Activated CD8-positive, alpha-beta memory T cell treated with anti-CD3 and anti-CD28 coated beads, Interleukin-2, amount 50 U/mL, for 48 hours (primary cell): ENCODE data around the gene HECW1.

Experiments used
- DNase-seq: peaks from one replicate; pipeline ENCODE4 v3.0.0-alpha.2; 2020

HECW1 gene

DNA sequence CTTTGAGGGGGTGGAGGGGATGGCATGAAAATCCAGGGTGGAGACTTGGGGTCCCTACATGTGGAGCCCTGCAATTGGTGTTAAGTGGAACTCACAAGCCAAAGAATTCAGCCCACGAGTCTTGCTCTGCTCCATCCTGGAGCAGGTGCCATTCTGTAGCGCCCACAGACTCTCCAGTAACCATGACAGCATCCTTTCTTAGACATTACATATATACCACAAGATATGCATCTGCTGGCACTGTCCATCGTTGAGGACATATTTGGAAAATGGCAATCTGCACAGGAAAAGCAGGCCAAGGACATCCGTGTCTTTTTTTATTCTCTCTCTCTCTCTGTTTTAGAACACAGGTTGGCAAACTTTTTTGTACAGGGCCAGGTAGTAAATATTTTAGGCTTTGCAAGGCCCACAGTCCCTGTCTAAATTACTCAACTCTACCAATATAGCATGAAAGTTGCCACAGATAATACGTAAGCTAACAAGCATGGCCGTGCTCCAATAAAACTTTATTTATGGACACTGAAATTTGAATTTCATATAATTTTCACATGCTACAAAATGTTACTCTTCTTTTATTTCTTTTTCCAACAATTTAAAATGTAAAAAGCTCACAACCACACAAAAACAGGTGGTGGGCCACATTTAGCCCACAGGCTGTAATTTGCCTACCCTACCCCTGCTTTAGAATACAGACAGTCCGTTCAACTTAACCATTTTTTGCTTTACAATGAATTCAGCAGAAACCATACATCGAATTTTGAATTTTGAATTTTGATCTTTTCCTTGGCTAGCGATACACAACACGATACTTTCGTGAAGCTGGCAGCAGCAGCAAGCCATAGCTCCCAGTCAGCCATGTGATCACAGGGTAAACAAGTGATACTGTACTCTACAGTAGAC lies 329.0 kb downstream of the HECW1 start:
- no peak for DNase-seq

DNA sequence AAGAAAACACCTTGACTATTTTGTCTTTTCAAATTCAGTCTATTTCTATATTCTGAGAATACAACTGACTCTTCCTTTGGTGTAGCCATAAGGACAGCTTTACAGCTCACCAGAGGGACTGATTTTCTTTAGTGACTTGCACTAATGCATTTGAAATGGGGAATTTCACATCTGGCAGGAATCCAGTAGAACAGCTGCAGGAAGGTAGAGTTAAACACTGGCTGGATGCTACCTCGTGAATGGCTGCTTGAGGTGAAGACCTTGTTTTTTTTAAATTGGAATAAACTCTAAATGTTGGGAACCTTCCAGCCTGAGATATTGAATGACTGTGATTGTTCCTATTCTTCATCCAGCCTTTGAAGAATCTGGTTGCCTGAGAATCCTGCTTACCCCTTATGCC lies 330.9 kb downstream of the HECW1 start:
- DNase-seq: no peak

DNA sequence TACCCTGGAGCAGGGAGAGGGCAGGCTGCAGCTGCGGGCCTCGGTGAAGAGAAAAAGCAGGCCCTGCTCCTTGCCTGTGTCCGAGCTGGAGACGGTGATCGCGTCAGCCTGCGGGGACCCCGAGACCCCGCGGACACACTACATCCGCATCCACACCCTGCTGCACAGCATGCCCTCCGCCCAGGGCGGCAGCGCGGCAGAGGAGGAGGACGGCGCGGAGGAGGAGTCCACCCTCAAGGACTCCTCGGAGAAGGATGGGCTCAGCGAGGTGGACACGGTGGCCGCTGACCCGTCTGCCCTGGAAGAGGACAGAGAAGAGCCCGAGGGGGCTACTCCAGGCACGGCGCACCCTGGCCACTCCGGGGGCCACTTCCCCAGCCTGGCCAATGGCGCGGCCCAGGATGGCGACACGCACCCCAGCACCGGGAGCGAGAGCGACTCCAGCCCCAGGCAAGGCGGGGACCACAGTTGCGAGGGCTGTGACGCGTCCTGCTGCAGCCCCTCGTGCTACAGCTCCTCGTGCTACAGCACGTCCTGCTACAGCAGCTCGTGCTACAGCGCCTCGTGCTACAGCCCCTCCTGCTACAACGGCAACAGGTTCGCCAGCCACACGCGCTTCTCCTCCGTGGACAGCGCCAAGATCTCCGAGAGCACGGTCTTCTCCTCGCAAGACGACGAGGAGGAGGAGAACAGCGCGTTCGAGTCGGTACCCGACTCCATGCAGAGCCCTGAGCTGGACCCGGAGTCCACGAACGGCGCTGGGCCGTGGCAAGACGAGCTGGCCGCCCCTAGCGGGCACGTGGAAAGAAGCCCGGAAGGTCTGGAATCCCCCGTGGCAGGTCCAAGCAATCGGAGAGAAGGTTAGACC lies 332.5 kb downstream of the HECW1 start:
- DNase-seq: no peak

DNA sequence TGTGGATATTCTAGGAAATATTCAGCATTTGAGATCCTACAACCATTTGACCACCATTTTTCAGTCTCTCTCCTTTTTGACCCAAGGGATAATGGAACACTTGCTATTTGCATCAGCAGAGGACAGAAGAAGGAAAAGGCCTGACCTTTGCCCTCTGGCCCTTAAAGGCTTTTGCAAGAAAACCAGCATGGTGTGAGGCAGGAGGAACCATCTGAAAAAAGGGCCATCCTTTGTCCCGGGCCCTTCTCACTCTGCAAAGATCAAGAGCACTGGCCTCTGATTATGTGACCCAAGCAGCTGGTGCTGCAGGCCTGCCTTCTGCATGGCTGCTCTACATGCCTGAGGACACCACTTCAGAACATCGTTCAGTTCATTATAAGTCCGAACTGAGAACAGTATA lies 337.1 kb downstream of the HECW1 start:
- no peak for DNase-seq

DNA sequence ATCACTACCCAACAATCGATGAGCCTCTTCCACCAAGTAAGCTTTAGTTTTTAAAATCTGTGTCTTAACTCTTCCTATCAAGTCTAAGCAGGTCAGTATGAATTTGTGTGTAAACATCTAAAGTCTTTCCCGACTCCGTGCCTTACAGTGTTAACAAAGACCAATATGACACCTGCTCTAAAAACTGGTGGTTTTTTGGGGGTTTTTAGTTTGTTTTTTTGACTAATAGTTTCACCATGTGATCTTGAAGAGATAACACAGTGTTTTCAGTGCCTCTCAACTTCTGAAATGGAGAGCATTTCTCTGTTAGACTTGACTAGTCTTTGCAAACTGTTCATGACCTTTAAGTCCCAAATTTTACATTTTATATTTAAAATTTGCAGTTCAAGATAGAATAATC lies 338.4 kb downstream of the HECW1 start:
- no peak for DNase-seq

DNA sequence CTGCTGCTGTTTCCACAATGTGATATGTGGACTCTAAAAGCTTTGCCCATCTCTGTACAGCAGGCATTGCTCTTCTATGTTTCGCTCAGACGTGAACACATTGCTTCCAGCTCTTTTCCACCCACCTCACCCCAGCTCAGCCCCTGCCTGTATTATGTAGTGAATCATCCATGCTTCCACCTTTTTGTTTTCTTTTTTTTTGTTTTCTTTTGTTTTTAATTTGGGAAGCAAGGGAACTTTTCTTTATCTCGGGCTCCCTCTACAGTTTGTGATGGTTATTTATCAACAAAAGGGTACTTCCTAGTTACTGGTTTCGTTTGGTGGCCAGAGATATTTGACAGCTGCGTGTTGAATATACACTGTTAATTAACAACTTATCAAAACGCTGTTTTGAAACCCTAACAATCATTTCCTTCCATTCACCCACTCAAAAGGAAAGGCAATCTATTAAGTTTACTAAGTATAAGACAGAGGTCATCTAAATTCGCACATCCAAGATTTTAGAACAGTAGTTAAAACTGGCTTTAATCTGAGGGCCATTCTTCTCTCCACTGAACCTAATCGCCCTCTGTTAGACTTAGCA lies 342.6 kb downstream of the HECW1 start:
- DNase-seq: no peak

DNA sequence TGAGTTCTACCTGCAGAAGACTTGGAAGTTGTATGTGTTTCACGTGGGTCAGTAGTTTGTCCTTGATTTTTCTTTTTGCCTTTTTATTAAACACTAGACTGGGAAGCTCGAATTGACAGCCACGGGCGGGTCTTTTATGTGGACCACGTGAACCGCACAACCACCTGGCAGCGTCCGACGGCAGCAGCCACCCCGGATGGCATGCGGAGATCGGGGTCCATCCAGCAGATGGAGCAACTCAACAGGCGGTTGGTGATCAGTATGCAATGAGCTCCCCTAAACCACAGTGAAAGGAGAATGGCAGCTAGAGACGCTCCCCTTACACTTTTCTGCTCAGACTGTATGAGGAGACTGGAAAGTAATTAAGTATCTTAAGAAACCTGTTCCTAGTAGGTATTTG lies 343.8 kb downstream of the HECW1 start:
- DNase-seq: no peak

DNA sequence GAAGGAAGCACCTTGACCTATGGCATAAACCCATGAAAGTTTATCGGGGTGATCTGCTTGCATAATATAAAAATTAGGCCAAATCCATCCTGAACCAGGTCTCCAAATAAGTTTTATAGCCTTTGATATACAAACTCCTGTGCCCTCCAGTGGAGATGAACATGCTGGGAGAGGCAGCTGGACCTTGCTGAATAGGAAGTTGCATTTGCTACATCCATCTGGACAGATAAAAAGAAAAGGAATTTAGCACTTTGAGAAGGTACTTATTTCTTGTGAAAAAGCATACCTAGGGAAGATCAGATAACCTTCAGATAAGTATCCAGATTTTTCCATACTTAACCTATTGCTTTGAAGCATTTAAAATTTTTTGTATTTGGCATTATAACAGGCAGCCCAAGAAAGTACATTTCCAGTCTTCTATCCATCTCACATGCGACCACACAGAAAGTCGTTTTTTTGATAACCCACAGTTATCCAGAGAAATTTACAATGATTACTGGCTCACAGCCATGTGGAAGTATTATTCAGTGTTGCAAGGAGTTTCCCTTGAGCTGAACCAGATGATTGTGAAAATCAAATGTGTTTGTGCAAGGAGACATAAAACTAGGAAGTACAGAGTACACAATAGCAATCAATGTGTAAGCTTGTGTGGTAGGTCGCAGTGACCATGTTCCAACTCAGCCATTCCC lies 346.0 kb downstream of the HECW1 start:
- no peak for DNase-seq

DNA sequence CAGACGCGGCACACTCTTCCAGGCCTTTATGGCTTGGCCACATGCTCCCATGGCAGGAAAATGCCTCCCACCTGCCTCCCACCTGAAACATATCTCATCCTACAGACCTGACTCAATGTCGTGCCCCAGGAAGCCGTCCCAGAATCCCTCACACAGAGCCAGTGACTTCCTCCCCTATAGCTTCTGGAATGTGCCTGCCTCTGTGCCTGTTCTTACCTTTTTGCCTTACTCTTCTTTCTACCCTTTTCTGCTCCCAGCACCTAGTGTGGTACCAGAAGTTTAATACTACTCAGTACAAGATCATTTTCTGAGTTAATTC lies 346.5 kb downstream of the HECW1 start:
- DNase-seq: no peak

DNA sequence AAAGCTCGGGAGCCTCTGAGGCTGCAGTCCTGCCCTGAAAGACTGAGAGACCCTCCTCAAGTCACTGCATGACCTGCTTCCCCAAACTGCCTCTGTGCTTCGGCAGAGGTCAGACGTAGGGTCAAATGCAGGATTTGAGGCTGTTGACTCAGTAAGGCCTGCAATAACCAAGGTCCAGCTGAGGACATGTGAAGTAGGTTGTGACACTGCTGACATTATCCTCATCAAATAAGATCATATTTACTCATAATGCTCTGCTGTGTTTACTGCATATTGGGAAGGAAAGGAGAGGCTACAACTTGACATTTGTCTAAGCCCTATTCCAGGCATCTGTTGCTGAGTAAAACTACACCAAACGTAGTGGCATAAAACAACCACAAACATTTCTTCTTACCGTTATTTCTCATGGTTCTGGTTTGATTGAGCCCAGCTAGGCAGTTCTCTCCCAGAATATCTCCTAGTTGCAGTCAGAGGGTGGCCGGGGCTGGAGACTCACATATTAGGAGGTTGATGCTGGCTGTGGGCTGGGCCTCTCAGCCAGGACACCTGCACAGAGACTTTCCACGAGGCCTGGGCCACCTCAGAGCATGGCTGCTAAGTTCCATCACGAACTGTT lies 348.4 kb downstream of the HECW1 start:
- no peak for DNase-seq

DNA sequence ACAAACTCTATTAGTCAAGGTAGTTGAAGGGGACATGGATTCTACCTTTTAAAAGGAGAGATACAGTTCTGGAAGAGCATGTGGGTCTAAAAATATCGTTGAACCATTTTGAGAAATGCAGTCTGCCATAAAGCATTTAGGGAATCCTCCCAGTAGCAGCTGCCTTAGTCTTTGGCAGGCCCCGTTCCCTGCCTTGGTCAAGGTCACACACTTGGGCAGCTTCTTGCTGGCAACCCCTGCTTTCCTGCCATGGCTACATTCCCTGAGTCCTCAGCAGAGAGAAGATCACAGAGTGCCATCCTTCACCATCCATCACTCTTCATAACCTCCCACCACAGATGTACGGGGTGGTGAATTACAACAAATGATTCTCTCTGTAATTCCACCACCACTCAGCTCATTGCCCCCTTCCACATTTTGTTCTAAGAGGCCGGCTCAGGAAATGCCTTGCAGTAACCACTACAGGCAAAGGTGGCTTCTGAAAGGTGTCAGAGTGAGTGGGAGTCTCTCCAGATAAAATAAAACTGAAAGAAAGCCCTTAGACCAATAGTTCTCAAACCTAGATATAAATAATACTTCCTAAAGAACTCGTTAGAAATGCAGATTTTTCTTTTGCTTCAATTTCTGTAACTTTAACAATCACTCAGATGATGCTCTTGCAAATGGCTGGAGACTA lies 349.0 kb downstream of the HECW1 start:
- no peak for DNase-seq

DNA sequence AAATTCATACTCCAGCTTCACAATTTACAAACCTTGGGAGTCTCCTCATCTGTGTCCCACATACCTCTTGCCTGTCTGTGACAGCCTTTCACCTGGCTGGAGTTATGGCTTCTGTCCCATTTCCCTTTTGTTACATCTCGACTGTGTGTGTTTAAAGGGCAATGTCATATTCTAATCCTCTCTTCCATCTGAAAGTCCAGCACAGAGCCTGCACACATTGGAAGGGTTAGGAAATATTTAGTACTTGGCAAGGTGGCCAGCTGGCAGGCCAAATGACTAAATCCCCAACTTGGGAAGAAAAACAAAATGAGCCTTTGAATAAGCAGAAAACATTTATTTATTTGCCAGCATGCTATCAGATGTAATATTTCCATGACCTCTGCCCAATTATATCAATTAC lies 350.4 kb downstream of the HECW1 start:
- no peak for DNase-seq

DNA sequence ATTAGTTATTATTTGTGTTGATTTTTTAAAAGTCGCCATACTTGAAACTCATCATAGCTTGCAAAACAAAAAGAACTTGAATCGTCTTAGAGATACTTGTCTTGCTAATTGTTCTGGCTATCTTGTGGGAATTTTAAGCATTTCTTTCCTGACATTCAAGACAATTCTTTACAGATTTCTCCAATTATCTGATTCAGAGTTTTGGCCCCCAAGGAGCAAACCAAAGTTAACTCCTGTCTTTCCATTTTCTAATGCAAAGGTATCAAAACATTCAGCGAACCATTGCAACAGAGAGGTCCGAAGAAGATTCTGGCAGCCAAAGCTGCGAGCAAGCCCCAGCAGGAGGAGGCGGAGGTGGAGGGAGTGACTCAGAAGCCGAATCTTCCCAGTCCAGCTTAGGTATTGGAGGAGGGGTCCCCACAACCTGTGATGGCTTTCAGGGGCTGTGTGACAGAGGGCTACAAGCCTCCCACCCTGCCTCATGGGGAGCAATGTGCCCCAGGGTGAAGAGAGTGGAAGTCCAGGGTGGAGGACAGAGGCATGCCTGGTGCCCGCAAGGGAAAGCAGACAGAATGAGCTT lies 351.0 kb downstream of the HECW1 start:
- no peak for DNase-seq

DNA sequence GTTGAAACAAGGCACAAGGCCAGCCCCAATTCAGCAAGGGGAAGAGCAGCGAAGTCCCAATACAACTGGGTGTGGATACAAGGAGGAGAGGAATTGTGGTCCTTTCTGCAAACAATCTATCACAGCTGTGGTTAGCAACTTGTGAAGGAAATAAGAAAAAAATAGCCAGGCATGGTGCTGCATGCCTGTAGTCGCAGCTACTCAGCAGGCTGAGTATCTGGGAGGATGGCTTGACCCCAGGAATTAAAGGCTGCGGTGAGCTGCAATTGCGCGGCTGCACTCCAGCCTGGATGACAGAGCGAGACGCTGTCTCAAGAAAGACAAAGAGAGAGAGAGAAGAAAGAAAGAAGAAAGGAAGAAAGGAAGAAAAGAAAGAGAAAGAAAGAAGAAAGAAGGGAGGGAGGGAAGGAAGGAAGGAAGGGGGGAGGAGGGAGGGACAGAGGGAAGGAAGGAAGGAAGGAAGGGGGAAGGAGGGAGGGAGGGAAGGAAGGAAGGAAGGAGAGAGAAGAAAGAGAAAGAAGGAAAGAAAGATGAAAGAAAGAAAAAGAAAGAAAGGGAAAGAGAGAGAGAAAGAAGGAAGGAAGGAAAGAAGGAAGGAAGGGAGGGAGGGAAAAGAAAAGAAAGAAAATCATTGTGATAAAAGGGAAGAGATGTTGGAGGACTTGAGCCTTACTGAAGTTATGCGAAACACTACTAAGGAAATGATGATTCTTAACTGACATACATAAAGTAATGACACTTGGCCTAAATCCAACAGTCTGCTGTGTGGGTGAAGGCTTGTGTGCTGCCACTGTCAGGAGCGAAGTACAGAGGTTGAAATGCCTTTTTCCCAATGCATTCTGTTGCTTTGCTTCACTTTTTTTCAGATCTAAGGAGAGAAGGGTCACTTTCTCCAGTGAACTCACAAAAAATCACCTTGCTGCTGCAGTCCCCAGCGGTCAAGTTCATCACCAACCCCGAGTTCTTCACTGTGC lies 353.4 kb downstream of the HECW1 start:
- no peak for DNase-seq

DNA sequence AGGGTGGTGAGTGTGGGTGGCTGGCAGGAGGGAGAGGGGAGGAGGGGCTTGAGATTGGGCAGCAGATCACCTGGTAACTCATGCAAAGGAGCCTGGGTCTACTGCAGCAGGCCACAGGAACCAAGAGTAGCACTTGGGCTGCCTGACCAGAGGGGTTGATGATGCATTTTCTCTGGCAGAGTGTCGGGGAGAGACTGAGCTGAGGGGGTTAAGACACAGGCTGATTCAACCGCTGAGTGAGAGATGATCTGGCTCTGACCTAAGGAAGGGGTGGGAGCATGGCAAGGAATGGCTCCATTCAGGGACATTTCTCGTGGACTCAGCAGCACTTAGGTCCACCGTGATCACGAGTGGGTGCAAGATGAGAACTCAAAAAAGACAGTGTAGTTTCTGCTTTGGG lies 355.0 kb downstream of the HECW1 start:
- DNase-seq: no peak

DNA sequence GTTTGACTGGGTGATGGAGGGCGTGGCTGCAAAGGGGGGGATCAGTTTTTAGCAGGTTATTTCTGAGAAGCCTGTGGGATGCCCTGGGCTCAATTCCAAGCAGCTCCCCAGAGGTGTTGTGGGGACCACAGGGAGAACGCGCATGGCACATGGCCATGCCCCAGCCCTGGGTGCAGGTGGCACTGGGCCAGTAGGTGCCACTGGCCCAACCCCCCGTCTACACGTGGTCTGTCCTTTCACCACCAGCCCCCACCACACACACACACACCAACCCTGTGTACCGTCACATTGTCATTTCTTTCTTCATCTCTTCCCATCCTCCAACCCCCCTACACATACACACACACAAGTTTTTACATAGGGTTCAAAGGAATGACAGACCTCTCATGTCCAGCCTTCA lies 355.4 kb downstream of the HECW1 start:
- DNase-seq: no peak

DNA sequence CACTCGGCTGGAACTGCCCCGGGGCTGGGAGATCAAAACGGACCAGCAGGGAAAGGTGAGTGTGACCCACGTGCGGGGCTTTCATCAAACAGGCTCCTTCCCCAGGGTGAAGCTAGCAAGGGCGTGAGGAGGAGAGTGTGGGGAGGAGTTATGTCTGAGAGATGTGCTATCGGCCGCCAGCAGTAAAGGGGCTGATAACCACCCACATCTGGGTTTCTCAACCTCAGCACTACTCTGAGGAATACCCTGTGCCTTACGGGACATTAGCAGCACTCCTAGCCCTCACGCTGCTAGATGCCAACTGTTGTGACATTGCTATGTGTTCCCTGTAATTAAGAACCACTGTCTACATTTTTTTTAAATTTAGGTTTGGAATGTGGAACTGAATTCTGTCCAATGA lies 356.6 kb downstream of the HECW1 start:
- DNase-seq: no peak

DNA sequence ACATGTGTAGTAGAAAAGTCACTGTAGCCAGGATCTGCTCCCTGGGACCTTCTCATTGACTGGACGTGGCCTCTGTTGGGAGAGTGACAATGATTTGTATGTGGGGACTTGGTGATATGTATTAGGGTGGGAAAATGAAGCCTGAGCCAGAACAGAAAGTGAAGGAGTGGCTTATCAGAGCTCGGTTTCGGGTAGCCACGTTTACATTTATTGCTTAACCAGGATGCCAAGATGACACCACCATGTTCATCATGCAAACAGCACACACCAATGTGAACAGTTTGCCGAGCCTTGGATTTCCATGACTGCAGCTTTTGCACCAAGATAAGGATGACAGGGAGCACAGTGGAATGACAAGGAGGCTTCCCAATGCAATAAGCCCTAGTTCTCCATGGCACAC lies 357.7 kb downstream of the HECW1 start:
- no peak for DNase-seq

DNA sequence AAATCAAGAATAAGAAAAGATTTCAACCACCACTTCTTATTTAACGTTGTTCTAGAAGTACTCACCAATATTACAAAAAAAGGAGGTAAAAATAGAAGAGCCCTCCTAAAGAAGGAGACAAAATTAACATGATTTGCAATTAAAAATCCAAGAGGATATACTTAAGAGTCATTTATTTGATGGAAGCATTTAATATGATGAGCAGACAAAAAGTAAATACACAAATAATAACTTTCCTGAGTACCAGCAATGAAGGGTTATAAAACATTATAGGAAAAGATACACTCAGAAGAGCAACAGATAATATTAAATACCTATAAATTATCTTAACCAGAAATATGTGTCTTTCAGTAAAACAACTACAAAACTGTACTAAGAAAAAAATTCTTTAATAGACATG lies 363.5 kb downstream of the HECW1 start:
- no peak for DNase-seq

DNA sequence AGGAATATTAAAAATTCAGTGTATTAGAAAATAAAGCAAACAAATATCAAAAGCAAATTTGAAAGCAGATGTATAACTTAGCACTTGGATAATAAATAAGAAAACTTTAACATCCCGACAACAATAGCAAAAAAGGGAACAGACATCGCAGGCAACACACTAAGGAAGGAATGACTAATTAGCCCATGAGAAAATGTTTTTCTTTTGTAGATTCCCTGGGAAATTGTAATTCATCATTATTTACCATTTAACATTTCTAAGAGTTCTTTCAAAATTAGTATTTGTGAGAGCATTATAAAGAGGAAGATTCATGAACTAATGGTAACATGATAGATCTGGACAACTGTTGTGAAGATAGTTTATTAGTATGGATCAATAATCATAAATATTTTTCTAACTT lies 364.4 kb downstream of the HECW1 start:
- no peak for DNase-seq

DNA sequence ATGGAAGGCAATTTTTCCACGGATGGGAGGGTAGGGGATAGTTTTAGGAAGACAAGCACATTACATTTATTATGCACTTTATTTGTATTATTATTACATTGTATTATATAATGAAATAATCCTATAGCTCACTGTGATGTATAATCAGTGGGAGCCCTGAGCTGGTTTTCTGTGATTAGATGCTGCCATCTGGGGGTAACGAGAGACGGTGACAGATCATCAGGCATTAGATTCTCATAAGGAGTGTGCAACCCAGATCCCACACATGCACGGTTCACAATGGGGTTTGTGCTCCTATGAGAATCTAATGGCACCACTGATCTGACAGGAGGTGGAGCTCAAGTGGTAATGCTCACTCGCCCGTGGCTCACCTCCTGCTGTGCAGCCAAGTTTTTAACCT lies 366.6 kb downstream of the HECW1 start:
- no peak for DNase-seq
